ENCODE data around the gene PPP1R9B.

Gene PPP1R9B

GRCh38 chr17:50176559-50177357, 26.3 kb upstream of the PPP1R9B start:
- no peak for DNase-seq (ENCODE audit: extremely low read depth, low read depth)
- no peak; the same call in 1 of the 2 replicates for TF ChIP-seq CTCF (IDR thresholded peaks at IDR 0.05; ENCODE audit: low read depth, low read length)

- no peak for DNase-seq (ENCODE audit: extremely low read depth, low read depth)
- TF ChIP-seq CTCF (IDR thresholded peaks at IDR 0.05; ENCODE audit: low read depth, low read length): no peak
Observed at GRCh38 chr17:50175035-50175807, 24.7 kb upstream of the PPP1R9B start.

GRCh38 chr17:50174444-50174843, 24.0 kb upstream of the PPP1R9B start:
- no peak for TF ChIP-seq CTCF (IDR thresholded peaks at IDR 0.05; ENCODE audit: low read depth, low read length)

GRCh38 chr17:50173335-50173941, 23.0 kb upstream of the PPP1R9B start:
- no peak for TF ChIP-seq CTCF (IDR thresholded peaks at IDR 0.05; ENCODE audit: low read depth, low read length)
- DNase-seq (ENCODE audit: extremely low read depth, low read depth): no peak

More at GRCh38 chr17:50174444-50174843, 24.0 kb upstream of the PPP1R9B start:
- DNase-seq (ENCODE audit: extremely low read depth, low read depth): no peak

GRCh38 chr17:50172936-50173334, 22.5 kb upstream of the PPP1R9B start:
- DNase-seq (ENCODE audit: extremely low read depth, low read depth): no peak
- no peak for TF ChIP-seq CTCF (IDR thresholded peaks at IDR 0.05; ENCODE audit: low read depth, low read length)

GRCh38 chr17:50172130-50172529, 21.7 kb upstream of the PPP1R9B start:
- TF ChIP-seq CTCF (IDR thresholded peaks at IDR 0.05; ENCODE audit: low read depth, low read length): no peak
- no peak for DNase-seq (ENCODE audit: extremely low read depth, low read depth)
